H1 (cell line): ENCODE measurements around the gene CPHXL2. TPM values are rescaled to one million over a fixed set of nuclear protein-coding genes. Genes with fewer than 3 reads are reported as not detected.

ENCODE experiments used
- CHD7 ChIP-seq: fragments of 300-600 bp; sonication (generic); IDR thresholded peaks from 2 replicates; pipeline ENCODE4 v1.7.1; 2012; ENCODE audit warnings: low read length, moderate library complexity, mild to moderate bottlenecking, inconsistent platforms; ENCODE audit not compliant: insufficient replicate concordance
- polyA plus RNA-seq, 7 experiments: library from polyadenylated mRNA; depleted of rRNA in 3 of 7; stranded (reverse) in 5 of 7; unstranded in 2 of 7; fragments of >200 nt in 5 of 7; fragments of 200-250 nt in 2 of 7; gene quantifications; 1 replicate in 5 of 7; 2 replicates in 1 of 7; 4 replicates in 1 of 7; pipeline versions ENCODE4 v1.2.1 to v1.2.3, GENCODE V29; 2011 to 2013; ENCODE audit warnings: missing spikeins in 2 of 7, mixed read lengths in 2 of 7
- total RNA-seq: library from RNA; stranded (reverse); fragmentation: NEBNext Ultra II Directional; extraction: Animal tissue kit (Norgen Biotek cat#: 25700); gene quantifications from 2 replicates; pipeline ENCODE4 v1.2.1, GENCODE V29; 2021
- TF ChIP-seq, protein P1 (sequence below): IDR thresholded peaks from 2 replicates; pipeline ENCODE4 v1.6.1; 2011; ENCODE audit warnings: low read length, improper control_type of control experiment

CPHXL2 gene
- total and polyA plus RNA-seq, 2 of the 8 experiments (the other 6 are each of a cell fraction or from before 2014, with no cell fraction given), result not detected

- TF ChIP-seq CHD7, result no peak
- TF ChIP-seq, protein P1, sequence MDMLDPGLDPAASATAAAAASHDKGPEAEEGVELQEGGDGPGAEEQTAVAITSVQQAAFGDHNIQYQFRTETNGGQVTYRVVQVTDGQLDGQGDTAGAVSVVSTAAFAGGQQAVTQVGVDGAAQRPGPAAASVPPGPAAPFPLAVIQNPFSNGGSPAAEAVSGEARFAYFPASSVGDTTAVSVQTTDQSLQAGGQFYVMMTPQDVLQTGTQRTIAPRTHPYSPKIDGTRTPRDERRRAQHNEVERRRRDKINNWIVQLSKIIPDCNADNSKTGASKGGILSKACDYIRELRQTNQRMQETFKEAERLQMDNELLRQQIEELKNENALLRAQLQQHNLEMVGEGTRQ, result no peak
Observed at GRCh38 chr16:75676909-75677308, at the start of gene CPHXL2 (continued).
